ENCODE results near the gene CLPTM1L.

Gene CLPTM1L

GRCh38 chr5:1325870-1326531, 18.9 kb downstream of the CLPTM1L start:
- no peak for DNase-seq

GRCh38 chr5:1325191-1325741, 19.6 kb downstream of the CLPTM1L start:
- no peak for DNase-seq

GRCh38 chr5:1324719-1325190, 20.1 kb downstream of the CLPTM1L start:
- DNase-seq = no peak

- DNase-seq = no peak
These were observed 20.6 kb downstream of the CLPTM1L start for GRCh38 chr5:1324301-1324700.

GRCh38 chr5:1323803-1324173, 21.1 kb downstream of the CLPTM1L start:
- no peak for DNase-seq

- DNase-seq = no peak
These were observed 21.7 kb downstream of the CLPTM1L start for GRCh38 chr5:1322955-1323802.

- no peak for DNase-seq
These were observed 22.6 kb downstream of the CLPTM1L start for GRCh38 chr5:1322036-1322900.

- DNase-seq = no peak
These were observed 23.3 kb downstream of the CLPTM1L start for GRCh38 chr5:1321576-1321975.

- no peak for DNase-seq
These were observed 24.2 kb downstream of the CLPTM1L start for GRCh38 chr5:1320436-1321344.

GRCh38 chr5:1319436-1320256, 25.3 kb downstream of the CLPTM1L start:
- DNase-seq = no peak

- no peak for DNase-seq
These were observed 26.1 kb downstream of the CLPTM1L start for GRCh38 chr5:1318659-1319251.

GRCh38 chr5:1317921-1318565, 26.9 kb downstream of the CLPTM1L start:
- DNase-seq = no peak

- DNase-seq = no peak
These were observed 28.1 kb downstream of the CLPTM1L start for GRCh38 chr5:1316588-1317340.

- peak; percentile 99 for DNase-seq
These were observed 29.0 kb downstream of the CLPTM1L start for GRCh38 chr5:1315709-1316587.

GRCh38 chr5:1315018-1315708, 29.7 kb downstream of the CLPTM1L start:
- no peak for DNase-seq

- no peak for DNase-seq
These were observed 30.3 kb downstream of the CLPTM1L start for GRCh38 chr5:1314564-1314982.

Measured in SHP77 treated with DMSO at 0.1 percent for 48 hours (cell line).